ENCODE data around the gene SLC12A8.

GRCh38 chr3:125033135-125033534 lies 179.4 kb downstream of the SLC12A8 start:
- TF ChIP-seq, protein P1, sequence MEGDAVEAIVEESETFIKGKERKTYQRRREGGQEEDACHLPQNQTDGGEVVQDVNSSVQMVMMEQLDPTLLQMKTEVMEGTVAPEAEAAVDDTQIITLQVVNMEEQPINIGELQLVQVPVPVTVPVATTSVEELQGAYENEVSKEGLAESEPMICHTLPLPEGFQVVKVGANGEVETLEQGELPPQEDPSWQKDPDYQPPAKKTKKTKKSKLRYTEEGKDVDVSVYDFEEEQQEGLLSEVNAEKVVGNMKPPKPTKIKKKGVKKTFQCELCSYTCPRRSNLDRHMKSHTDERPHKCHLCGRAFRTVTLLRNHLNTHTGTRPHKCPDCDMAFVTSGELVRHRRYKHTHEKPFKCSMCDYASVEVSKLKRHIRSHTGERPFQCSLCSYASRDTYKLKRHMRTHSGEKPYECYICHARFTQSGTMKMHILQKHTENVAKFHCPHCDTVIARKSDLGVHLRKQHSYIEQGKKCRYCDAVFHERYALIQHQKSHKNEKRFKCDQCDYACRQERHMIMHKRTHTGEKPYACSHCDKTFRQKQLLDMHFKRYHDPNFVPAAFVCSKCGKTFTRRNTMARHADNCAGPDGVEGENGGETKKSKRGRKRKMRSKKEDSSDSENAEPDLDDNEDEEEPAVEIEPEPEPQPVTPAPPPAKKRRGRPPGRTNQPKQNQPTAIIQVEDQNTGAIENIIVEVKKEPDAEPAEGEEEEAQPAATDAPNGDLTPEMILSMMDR (IDR thresholded peaks at IDR 0.05): no peak
- TF ChIP-seq POLR2A (IDR thresholded peaks at IDR 0.05): no peak

All from adrenal gland (tissue), 5 donors.